GM20000 (cell line): ENCODE data around the gene ARHGAP26.

Source experiments
- DNase-seq: peaks from one replicate; pipeline ENCODE4 v3.0.0; 2012; ENCODE audit warnings: low spot score
- TF ChIP-seq, protein P1 (sequence below): IDR thresholded peaks from 2 replicates; pipeline ENCODE4 v1.5.1; 2012; ENCODE audit warnings: mild to moderate bottlenecking, control low read depth; ENCODE audit errors: extremely low read depth, missing control alignments

Gene ARHGAP26

DNA sequence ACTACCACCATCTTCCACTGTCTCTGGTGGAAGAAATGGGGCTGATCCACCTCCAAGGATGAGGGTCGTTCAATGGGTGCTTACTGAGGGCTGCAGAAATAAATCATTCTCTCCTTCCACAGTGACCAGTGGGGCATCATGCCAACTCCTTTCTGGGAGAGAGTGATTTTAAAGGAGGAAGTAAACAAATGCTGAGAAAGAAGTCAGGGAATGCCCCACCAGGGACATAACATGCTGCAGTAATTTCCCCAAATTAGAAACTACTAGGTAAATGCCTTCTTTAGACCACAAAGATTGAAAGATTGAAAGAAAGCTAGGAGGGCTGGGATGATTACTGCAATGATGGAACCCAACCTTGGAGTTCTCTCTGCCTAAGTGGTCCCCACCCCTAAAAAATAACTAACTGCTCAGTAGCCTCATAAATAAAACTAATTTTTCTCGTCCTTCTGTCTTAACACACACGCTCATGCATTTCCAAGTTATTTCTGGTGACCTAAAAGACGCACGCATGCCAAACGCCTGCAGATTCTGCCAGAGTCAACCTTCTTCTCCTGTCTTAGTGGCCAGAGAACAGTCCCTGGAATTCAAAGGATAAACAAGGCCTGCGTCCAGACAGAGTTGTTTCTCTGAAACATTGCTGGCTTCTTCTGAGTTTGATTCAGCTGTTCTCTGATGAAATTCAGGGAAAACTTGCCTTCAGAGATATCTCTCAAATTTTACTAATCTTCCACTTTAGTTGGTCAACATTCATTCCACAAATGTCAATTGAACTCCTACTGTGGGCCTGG, 383.3 kb downstream of the ARHGAP26 start:
- TF ChIP-seq, protein P1, sequence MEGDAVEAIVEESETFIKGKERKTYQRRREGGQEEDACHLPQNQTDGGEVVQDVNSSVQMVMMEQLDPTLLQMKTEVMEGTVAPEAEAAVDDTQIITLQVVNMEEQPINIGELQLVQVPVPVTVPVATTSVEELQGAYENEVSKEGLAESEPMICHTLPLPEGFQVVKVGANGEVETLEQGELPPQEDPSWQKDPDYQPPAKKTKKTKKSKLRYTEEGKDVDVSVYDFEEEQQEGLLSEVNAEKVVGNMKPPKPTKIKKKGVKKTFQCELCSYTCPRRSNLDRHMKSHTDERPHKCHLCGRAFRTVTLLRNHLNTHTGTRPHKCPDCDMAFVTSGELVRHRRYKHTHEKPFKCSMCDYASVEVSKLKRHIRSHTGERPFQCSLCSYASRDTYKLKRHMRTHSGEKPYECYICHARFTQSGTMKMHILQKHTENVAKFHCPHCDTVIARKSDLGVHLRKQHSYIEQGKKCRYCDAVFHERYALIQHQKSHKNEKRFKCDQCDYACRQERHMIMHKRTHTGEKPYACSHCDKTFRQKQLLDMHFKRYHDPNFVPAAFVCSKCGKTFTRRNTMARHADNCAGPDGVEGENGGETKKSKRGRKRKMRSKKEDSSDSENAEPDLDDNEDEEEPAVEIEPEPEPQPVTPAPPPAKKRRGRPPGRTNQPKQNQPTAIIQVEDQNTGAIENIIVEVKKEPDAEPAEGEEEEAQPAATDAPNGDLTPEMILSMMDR = no peak
- DNase-seq = no peak

DNA sequence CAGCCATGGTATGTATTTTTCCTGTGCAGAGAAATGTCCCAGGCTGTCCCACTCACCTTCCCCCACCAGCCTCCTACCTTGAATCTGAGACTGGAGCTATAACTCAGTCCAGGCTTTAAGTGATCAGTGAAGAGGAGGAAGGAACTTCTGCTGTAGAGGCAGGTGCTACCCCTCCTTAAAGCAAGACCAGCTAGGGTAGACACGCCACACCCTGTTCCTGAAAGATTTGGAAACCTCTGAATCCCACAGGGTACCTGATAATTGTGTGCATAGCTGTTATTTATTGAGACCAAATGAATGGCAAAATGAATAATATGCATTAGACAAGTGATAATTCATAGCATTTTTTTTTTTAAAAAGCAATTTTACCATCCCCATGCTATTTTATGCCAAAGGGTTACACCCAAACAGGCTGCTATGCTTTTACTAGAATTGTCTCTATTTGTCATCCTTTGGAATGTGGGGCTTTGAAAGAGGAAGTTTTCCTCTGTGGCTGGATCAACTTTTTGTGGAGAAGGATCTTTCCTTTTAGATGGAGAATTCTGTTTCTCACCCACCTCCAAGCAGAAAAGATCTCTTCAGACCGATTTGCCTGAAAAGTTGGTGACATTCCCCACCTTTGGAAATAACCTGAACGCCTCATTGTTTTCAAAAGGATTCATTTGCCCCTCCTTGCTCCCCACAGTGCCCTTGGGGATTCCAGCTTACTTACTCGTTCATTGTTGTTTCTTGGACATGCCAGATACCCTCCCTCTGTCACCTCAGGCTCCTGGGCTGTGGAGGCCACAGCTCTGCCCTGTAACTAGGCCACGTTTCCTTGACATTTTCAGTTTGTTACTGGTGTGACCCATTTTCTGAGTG, 384.6 kb downstream of the ARHGAP26 start:
- no peak for DNase-seq
- TF ChIP-seq, protein P1 = no peak

DNA sequence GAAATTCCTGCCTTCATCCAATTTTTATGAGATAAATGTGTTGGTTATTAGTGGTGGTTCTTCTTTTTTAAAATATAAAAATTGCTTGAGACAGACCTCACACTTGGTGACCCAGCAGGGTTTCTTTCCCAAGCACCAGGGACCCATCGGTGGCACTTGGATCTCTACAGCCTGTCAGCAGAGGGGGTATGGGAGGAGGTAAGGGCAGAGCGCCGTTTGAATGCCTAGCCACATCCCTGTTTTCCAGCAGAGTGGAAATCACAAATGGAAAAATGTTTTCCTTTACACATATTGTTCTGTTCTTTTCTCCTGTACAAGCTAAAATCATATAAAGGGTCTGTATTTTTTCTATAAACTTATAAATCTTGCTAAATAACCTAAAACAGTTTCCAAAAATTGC, 385.3 kb downstream of the ARHGAP26 start:
- TF ChIP-seq, protein P1 = no peak
- DNase-seq = no peak

DNA sequence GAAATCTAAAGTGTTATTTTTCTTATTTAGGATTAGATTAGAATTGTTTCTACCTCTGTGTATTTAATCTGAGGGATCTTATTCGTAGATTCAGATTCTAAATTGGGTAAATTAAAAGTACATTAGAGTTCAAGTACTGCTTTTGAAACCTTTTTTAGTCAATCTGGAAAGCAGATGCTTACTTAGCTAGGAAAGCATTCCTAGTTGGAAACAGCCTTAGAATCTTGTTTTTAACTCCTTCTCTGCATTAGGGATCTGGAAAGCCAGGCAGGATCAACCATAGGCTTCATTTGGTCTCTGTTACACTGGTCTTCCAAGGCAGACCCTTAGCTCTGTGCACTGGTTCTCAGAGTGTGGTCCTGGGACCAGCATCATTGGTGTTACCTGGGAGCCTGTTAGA, 385.9 kb downstream of the ARHGAP26 start:
- TF ChIP-seq, protein P1 = no peak
- no peak for DNase-seq

DNA sequence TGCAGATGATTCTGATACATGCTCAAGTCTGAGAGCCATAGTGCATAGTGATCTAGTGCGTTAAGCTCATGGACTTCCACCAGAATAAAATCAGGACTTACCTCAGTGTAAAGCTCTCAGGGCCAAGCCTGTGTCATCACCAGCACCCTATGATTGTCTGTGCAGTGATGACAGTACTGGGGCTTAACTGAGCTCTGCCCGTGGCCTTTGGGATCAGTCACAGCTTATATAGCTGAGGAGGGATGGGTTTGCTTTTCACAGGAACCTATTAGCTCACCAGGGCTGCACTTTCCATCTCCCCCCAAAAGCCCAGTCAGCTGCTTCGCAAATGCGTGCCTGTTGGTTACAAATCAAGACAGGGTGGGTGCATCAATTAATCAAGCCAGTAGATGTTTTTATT, 386.4 kb downstream of the ARHGAP26 start:
- TF ChIP-seq, protein P1 = no peak
- DNase-seq = no peak

DNA sequence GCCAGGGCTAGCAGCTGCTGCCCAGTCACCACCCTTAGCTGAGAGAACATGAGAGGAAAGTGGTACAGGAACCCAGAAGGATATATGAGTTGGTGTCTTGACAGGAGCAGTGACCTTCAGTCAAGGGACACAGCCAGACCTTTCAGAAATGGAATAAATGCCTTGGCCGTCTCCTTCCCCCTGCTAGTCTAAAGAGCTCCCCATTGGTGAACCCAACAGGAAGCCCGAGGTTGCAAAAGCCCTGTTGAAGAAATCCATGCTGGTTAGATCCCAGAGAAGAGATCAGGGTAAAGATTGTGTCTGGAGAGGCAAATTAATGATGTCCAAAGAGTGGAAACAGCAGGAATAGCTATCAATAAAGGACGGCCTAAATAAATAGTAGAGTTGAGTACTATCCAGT, 388.9 kb downstream of the ARHGAP26 start:
- TF ChIP-seq, protein P1 = no peak
- no peak for DNase-seq
